SK-MEL-5 (cell line): Measurements from ENCODE around the gene HOMER3. TPM values are rescaled to one million over a fixed set of nuclear protein-coding genes. Genes with fewer than 3 reads are reported as not detected.
"Not testable (repeated sequence)": the region's sequence is repeated elsewhere in the genome, so short reads cannot be mapped to it uniquely, and the experiment has no call there.

Source experiments
- DNase-seq: peaks from one replicate; pipeline ENCODE4 v3.0.0-alpha.2; 2016; ENCODE audit warnings: low read depth, low spot score
- in situ Hi-C: cut with HindIII; loops from 2 replicates; pipeline ENCODE4 v1.10.0; 2016; ENCODE audit warnings: low sequenced_read_pairs, high pct_unique_total_duplicates, low pct_unique_long_range_greater_than_20kb
- total RNA-seq: library from RNA; depleted of rRNA; stranded (reverse); fragments of >200 nt; shearing (Covaris generic); gene quantifications from 2 replicates; pipeline ENCODE4 v1.2.3, GENCODE V29; 2014

HOMER3 gene
- total RNA-seq, 1 experiment from 2014 or later: 30.2 TPM

DNA sequence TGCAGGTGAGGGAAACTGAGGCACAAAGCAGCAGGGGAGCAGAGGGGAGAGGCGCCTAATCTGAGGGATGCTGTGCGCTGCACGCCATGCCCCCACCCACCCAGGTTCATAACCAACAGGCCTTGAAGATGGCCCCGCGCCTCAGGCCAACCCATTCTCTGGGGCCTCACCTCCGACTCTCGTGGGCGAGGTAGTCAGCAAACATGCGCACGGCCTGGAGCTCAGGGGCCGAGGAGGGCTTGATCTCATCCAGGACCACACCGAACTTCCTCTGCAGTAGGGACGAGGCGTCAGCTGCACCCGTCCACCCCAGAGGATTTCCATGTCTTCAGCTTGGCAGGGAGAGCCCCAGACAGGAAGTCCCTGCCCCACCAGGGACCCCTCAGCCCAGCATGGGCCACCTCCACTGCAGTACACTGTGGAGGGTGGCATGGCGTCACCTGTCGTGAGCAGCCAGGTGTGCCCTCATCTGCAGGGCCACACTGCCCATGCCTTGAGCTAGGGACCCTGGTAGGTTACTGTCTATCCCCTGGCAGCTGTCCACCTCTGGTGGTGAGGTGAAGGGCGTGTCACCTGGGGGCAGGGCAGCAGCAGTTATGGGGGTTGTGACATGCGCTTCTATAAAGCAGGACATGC, 30.1 kb downstream of the HOMER3 start:
- in situ Hi-C loops: no loop called here

GRCh38 chr19:18910010-18910409, 31.0 kb downstream of the HOMER3 start:
- no peak for DNase-seq

More for the DNA sequence above, 30.1 kb downstream of the HOMER3 start:
- no peak for DNase-seq

GRCh38 chr19:18908917-18909619, 31.9 kb downstream of the HOMER3 start:
- in situ Hi-C loops: no loop called here
- no peak for DNase-seq

More at GRCh38 chr19:18910010-18910409, 31.0 kb downstream of the HOMER3 start:
- in situ Hi-C loops: no loop called here

DNA sequence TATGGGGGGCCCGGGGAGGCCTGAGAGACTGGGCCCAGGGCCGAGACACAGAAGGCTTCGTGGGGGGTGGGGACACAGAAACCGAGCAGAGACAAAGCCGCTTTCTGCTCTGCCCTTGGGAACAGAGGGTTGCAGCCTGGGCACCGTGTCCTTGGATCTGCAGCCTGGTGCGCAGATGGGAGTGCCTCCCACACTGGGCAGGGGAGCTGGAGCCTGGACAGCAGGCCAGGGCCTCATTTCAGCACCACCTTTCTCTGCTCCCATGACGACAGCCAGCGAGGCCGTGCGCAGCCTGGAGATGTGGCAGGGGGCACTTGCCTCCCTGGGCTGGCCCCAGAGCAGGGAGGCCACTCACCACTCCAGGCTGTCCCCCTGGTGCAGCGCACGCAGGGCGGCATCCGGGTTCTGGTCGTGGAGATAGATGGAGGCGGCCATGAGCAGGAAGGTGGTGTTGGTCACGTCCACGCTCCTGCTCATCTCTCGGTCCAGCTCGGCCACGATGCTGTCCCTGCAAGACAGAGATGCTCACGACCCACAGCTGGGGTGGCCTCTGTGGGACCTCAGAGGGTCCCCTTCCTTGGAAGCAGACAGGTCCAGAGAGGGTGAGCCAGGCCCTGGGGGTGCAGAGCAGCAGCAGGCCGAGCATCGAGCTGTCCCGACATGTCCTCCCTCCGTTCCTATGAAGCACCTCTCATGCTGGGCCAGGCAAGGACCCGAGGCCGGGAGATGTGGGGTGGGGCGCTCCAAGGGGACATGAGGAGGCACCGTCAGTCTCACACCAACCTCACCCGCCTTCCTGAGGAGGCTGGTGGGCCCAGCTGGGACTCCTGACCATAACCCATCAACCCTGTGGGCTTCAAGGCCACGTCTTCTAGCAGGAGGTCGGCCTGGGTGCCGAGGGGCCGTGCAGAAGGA, 34.2 kb downstream of the HOMER3 start:
- DNase-seq: no peak
- in situ Hi-C loops: no loop called here

- DNase-seq: no peak
- in situ Hi-C loops: no loop called here
Measured at GRCh38 chr19:18905513-18906236, 35.3 kb downstream of the HOMER3 start.

GRCh38 chr19:18905058-18905456, 36.0 kb downstream of the HOMER3 start:
- in situ Hi-C loops: no loop called here
- no peak for DNase-seq

DNA sequence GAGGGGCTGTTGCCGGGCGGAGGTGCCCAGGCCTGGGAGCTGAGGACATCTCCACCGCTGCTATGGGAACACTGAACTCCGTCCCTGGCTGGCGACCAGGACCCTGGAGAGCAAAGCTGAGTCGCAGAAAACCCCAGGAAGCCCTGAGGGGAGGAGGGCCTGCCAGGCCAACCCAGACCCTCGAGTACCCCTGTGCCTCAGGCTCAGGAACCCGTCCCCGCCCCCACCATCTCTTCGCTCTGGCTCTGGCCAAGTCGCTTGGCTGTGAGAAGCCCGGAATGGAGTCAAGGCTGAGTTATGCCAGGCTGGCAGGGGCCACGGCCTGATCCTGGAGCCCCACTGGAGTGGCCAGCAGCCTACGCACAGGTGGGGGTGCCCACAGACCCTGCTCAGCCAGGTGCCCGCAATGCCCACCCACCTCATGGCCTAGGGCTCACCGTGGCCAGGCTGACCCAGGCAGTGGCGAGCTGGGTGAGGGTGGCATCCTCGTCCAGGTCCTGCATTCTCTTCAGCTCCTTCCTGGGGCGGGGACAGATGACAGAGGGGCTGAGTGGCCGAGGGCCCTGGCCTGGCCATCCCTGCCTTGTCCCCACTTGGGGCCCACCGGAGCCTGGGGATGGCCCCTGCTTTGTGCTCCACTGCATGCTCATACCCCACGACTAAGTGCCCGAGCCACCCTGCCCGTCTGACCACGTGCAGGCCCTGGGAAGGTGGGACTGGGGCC, 36.5 kb downstream of the HOMER3 start:
- in situ Hi-C loops: no loop called here
- DNase-seq: no peak

- DNase-seq: no peak
- in situ Hi-C loops: no loop called here
Measured at GRCh38 chr19:18903156-18904037, 37.6 kb downstream of the HOMER3 start.

DNA sequence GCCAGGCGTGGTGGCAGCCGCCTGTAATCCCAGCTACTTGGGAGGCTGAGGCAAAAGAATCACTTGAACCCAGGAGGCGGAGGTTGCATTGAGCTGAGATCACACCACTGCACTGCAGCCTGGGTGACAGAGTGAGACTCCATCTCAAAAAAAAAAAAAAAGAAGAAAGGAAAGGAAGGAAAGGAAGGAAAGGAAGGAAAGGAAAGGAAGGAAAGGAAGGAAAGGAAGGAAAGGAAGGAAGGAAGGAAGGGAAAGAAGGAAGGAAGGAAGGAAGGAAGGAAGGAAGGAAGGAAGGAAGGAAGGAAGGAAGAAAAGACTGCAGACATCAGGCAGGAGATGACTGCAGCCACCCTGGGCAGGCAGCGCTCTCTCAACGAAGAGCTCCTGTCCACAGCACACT, 38.5 kb downstream of the HOMER3 start:
- not testable (repeated sequence) for DNase-seq

DNA sequence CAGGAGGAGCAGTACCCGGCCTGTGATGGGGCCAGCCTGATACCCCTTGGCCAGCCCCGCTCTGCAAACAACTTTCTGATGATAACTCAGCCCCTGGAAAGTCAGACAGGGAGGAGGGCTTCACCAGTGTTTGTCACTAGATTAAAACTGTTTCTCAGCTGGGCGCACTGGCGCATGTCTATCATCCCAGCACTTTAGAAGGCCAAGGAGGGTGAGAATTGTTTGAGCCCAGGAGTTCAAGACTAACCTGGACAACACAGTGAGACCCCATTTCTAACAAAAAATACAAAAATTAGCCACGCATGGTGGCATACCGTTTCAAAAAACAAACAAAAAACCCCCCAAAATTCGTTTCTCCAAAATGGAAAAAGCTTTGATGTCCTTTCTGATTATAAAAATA, 39.5 kb downstream of the HOMER3 start:
- no peak for DNase-seq
- in situ Hi-C loops: no loop called here

More for the DNA sequence above, 38.5 kb downstream of the HOMER3 start:
- in situ Hi-C loops: not testable (repeated sequence)

- in situ Hi-C loops: no loop called here
- no peak for DNase-seq
Measured at GRCh38 chr19:18900700-18901481, 40.1 kb downstream of the HOMER3 start.

DNA sequence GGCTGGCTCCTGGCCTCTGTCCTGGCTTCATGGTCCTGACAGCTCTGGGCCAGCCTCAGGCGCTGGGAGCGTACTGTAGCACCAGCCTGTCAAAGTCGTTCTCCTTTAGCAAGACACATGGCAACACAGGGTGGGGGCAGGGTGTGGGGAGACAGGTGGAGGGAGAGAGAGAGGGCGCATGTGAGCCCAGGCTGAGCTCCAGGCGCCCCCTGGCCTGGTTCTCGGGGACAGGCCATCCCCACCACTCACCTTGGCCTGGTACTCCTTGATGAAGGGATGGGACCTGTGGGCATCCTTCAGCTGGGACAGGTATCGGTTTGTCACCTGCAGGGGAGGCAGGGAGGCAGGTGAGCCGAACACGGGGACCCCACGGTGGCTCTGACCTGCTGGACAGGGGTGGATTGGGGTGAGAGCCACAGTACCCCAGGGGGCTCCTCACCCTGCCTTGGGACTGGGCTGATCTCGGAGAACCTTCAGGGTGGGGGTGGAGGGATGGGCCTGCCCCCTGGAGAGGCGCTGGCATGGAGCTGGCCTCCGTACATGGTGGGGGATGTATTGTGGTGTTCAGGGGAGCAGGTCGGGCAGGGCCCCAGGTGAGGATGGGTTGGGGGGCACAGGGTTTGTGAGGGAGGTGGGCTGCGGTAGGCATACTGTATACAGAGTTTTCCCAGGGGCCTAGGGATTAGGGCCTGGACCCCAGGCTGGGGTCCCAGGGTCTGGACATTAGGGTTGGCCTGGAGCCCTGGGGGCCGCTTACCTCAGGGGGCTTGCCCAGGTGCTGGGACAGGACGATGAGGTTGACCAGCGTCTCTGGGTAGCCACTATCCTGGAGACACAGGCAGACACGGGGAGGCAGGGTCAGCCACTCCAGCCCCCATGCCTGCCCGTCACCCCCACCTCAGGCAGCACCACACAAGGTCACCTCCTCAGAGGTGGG, 41.1 kb downstream of the HOMER3 start:
- in situ Hi-C loops: no loop called here
- DNase-seq: no peak

GRCh38 chr19:18898607-18899408, 42.2 kb downstream of the HOMER3 start:
- in situ Hi-C loops: no loop called here
- DNase-seq: no peak

- no peak for DNase-seq
- in situ Hi-C loops: no loop called here
Measured at GRCh38 chr19:18898081-18898606, 42.9 kb downstream of the HOMER3 start.
